ENCODE measurements around the gene GARS1.

Gene GARS1

GRCh38 chr7:30594540-30595435 lies at the start of gene GARS1:
GARS1 (plus strand) TSS chr7:30594878; CDS start chr7:30594922, 44 bp downstream.
- peak within 1 kb of the TSS; percentile 98 for H3K4me3 ChIP-seq (replicated peaks; ENCODE audit: low read depth, low read length)
- H3K27me3 ChIP-seq (replicated peaks; ENCODE audit: control insufficient read depth, insufficient read depth, low read length) = no peaks in the 10 kb centered on the region
- no peaks in the 10 kb centered on the region; the same call in 1 of the 2 replicates for H3K36me3 ChIP-seq (ENCODE audit: control insufficient read depth, insufficient read depth, low read length)
- peak; percentile 97 for DNase-seq (ENCODE audit: extremely low read depth, insufficient read length)
- no peak for TF ChIP-seq CTCF (IDR thresholded peaks at IDR 0.05; ENCODE audit: insufficient read depth, low read length, poor library complexity, severe bottlenecking)

- no peak for DNase-seq (ENCODE audit: extremely low read depth, insufficient read length)
- Histone ChIP-seq H3K36me3 (ENCODE audit: control insufficient read depth, insufficient read depth, low read length) (no peaks in the 10 kb centered on the region), H3K27me3 (replicated peaks; ENCODE audit: control insufficient read depth, insufficient read depth, low read length) (no peaks in the 10 kb centered on the region), H3K4me3 (replicated peaks; ENCODE audit: low read depth, low read length) (no peak overlapping the region)
- no peak for TF ChIP-seq CTCF (IDR thresholded peaks at IDR 0.05; ENCODE audit: insufficient read depth, low read length, poor library complexity, severe bottlenecking)
Observed at GRCh38 chr7:30545791-30546555, 48.7 kb upstream of the GARS1 start.

- no peak overlapping the region for H3K4me3 ChIP-seq (replicated peaks; ENCODE audit: low read depth, low read length)
- DNase-seq (ENCODE audit: extremely low read depth, insufficient read length) = no peak
- H3K27me3 ChIP-seq (replicated peaks; ENCODE audit: control insufficient read depth, insufficient read depth, low read length) = no peaks in the 10 kb centered on the region
- TF ChIP-seq CTCF (IDR thresholded peaks at IDR 0.05; ENCODE audit: insufficient read depth, low read length, poor library complexity, severe bottlenecking) = no peak
- no peaks in the 10 kb centered on the region for H3K36me3 ChIP-seq (ENCODE audit: control insufficient read depth, insufficient read depth, low read length)
Observed at GRCh38 chr7:30546596-30546995, 48.1 kb upstream of the GARS1 start.

- no peaks in the 10 kb centered on the region; the same call in 1 of the 2 replicates for H3K36me3 ChIP-seq (ENCODE audit: control insufficient read depth, insufficient read depth, low read length)
- no peaks in the 10 kb centered on the region for H3K27me3 ChIP-seq (replicated peaks; ENCODE audit: control insufficient read depth, insufficient read depth, low read length)
- DNase-seq (ENCODE audit: extremely low read depth, insufficient read length) = no peak
- TF ChIP-seq CTCF (IDR thresholded peaks at IDR 0.05; ENCODE audit: insufficient read depth, low read length, poor library complexity, severe bottlenecking) = peak; percentile 80
- H3K4me3 ChIP-seq (replicated peaks; ENCODE audit: low read depth, low read length) = no peak overlapping the region
Observed at GRCh38 chr7:30548845-30549244, 45.8 kb upstream of the GARS1 start.

GRCh38 chr7:30549931-30550493 lies 44.7 kb upstream of the GARS1 start:
- H3K36me3 ChIP-seq (ENCODE audit: control insufficient read depth, insufficient read depth, low read length) = no peaks in the 10 kb centered on the region; the same call in none of the 2 replicates
- H3K4me3 ChIP-seq (replicated peaks; ENCODE audit: low read depth, low read length) = no peak overlapping the region
- DNase-seq (ENCODE audit: extremely low read depth, insufficient read length) = no peak
- H3K27me3 ChIP-seq (replicated peaks; ENCODE audit: control insufficient read depth, insufficient read depth, low read length) = no peaks in the 10 kb centered on the region
- TF ChIP-seq CTCF (IDR thresholded peaks at IDR 0.05; ENCODE audit: insufficient read depth, low read length, poor library complexity, severe bottlenecking) = no peak

Data from GM06990 (cell line).